PC-3 (cell line): ENCODE results near the gene MRTFA. TPM values are rescaled to one million over a fixed set of nuclear protein-coding genes. Genes with fewer than 3 reads are reported as not detected.

ENCODE experiments used
- ATAC-seq: fragments of 200-7000 bp; cut with Tn5 transposase; 2 replicates; pipeline ENCODE4 v1.9.1; 2020; ENCODE audit warnings: mild to moderate bottlenecking, moderate library complexity
- BruUV-seq: library from RNA; stranded (reverse); fragments of 400-500 nt; replicated peaks from 2 replicates; lab custom pipeline; 2021; lab: Mats Ljungman, UMichigan
- CTCF ChIA-PET: fragments of 300-600 bp; sonication (Branson Sonifier 250); formaldehyde crosslinking; loops from one replicate; lab custom pipeline; 2022; ENCODE audit warnings: antibody characterized with exemption; lab: Charles Lee
- POLR2A ChIA-PET: fragments of 300-600 bp; sonication (Branson Sonifier 250); formaldehyde crosslinking; loops from one replicate; lab custom pipeline; 2022; ENCODE audit warnings: antibody characterized with exemption; ENCODE audit not compliant: unreplicated experiment; lab: Charles Lee
- DNase-seq: peaks from one replicate; pipeline ENCODE4 v3.0.0-alpha.2; 2015
- H2AFZ ChIP-seq: fragments of 300-600 bp; sonication (generic); 2 replicates; pipeline ENCODE4 v1.6.0; 2016; ENCODE audit warnings: antibody characterized with exemption, low read length
- H3F3A ChIP-seq: fragments of 300-600 bp; sonication (generic); one replicate; pipeline ENCODE4 v1.6.0; 2017; ENCODE audit warnings: antibody characterized with exemption, low read length, control low read depth, mild to moderate bottlenecking; ENCODE audit not compliant: unreplicated experiment
- H3K27ac ChIP-seq: fragments of 300-600 bp; sonication (generic); 2 replicates; pipeline ENCODE4 v1.5.1; 2016; ENCODE audit warnings: mild to moderate bottlenecking, low read length
- H3K27me3 ChIP-seq: fragments of 300-600 bp; sonication (generic); 2 replicates; pipeline ENCODE4 v1.6.1; 2016; ENCODE audit warnings: low read length, mixed read lengths
- H3K36me3 ChIP-seq: fragments of 300-600 bp; sonication (generic); 2 replicates; pipeline ENCODE4 v1.6.1; 2016; ENCODE audit warnings: low read depth, mixed run types, low read length, mixed read lengths
- H3K4me1 ChIP-seq: fragments of 300-600 bp; sonication (generic); 2 replicates; pipeline ENCODE4 v1.5.1; 2016; ENCODE audit warnings: low read length; ENCODE audit not compliant: insufficient read depth
- H3K4me2 ChIP-seq: fragments of 300-600 bp; sonication (generic); 2 replicates; pipeline ENCODE4 v1.6.0; 2016; ENCODE audit warnings: low read length
- H3K4me3 ChIP-seq: fragments of 300-600 bp; sonication (generic); 2 replicates; pipeline ENCODE4 v1.5.1; 2016; ENCODE audit warnings: mild to moderate bottlenecking, low read length, mixed read lengths
- H3K79me2 ChIP-seq: fragments of 300-600 bp; sonication (generic); 2 replicates; pipeline ENCODE4 v1.6.1; 2017; ENCODE audit warnings: low read length, mixed read lengths
- H3K9ac ChIP-seq: fragments of 300-600 bp; sonication (generic); 2 replicates; pipeline ENCODE4 v1.6.0; 2016; ENCODE audit warnings: mild to moderate bottlenecking, low read length
- H3K9me2 ChIP-seq: fragments of 300-600 bp; sonication (generic); replicated peaks from 2 replicates; pipeline ENCODE4 v1.6.1; 2016; ENCODE audit warnings: mixed run types, low read length, mixed read lengths
- H3K9me3 ChIP-seq: fragments of 300-600 bp; sonication (generic); 2 replicates; pipeline ENCODE4 v1.6.1; 2016; ENCODE audit warnings: low read length, mixed read lengths
- H4K20me1 ChIP-seq: fragments of 300-600 bp; sonication (generic); 2 replicates; pipeline ENCODE4 v1.6.1; 2016; ENCODE audit warnings: low read length, mixed read lengths
- EZH2 ChIP-seq: fragments of 300-600 bp; sonication (generic); IDR thresholded peaks from one replicate; pipeline ENCODE4 v1.6.1; 2017; ENCODE audit warnings: antibody characterized with exemption, mild to moderate bottlenecking, low read length; ENCODE audit not compliant: unreplicated experiment
- EZH2phosphoT487 ChIP-seq: fragments of 300-600 bp; sonication (generic); IDR thresholded peaks from 2 replicates; pipeline ENCODE4 v1.6.1; 2018; ENCODE audit warnings: mild to moderate bottlenecking, antibody characterized with exemption, low read length, borderline replicate concordance
- intact Hi-C: fragments of 100-400 bp; cut with micrococcal nuclease; formaldehyde crosslinking; loops from 2 replicates; pipeline ENCODE4 v1.9.0; 2023
- total RNA-seq: library from RNA; depleted of rRNA; stranded (reverse); fragments of >200 nt; gene quantifications from 2 replicates; pipeline ENCODE4 v1.2.3, GENCODE V29; 2014
- TF ChIP-seq, protein P1 (sequence below): fragments of 300-600 bp; sonication (generic); conservative IDR thresholded peaks from 2 replicates; pipeline ENCODE4 v1.5.1; 2017; ENCODE audit warnings: antibody characterized with exemption, low read depth, mild to moderate bottlenecking, low read length

MRTFA gene
- total RNA-seq, 1 experiment from 2014 or later = 32.6 TPM

DNA sequence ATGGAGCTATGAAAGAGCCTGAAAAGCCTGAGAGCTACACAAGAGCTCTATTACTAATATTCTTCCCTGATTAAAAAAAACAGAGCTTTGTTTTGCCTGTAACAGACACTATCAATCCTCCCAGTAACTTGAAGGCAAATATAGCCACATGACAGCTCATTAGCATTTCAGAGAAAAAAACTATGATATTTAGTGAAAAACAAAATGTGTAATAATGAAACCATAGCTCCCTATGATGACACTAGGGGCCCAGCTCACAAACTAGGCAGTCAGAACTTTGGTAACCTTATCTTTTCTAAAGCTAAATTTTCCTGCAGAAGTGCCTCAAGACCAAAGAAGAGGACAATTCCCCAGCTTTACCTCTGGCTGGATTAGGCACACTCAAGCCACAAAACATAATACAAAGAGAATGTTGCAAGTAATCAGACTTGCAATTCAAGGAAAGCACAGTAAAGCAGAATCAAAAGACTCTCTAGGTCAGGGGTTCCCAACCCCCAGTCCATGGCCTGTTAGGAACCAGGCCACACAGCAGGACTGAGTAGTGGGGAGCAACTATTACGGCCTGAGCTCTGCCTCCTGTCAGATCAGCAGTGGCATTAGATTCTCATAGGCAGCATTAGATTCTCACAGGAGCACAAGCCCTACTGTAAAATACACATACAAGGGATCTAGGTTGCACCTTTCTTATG is 53.3 kb downstream of the MRTFA start:
- ATAC-seq (no peak), DNase-seq (no peak)
- ChIA-PET CTCF (no interaction called here), POLR2A (interaction anchor here (0.7 kb wide), 1 partner anchor 50 kb away, joined by 3 read pairs; no protein-coding TSS in a partner anchor)
- Histone ChIP-seq H3K27me3 (no peaks in the 10 kb centered on the region), H3K9me3 (no peaks in the 10 kb centered on the region), H3K9ac (no peak overlapping the region), H3K79me2 (peaks cover 55% of the 10 kb centered on the region), H3K4me3 (no peak overlapping the region), H3F3A (no peaks in the 10 kb centered on the region), H3K36me3 (no peaks in the 10 kb centered on the region), H3K4me1 (no peaks in the 10 kb centered on the region), H3K9me2 (no peaks in the 10 kb centered on the region), H2AFZ (no peak overlapping the region), H4K20me1 (no peaks in the 10 kb centered on the region), H3K27ac (no peak overlapping the region), H3K4me2 (no peak overlapping the region)
- BruUV-seq = no TSS peak
- TF ChIP-seq EZH2phosphoT487 = no peak
- no peak for TF ChIP-seq EZH2
- TF ChIP-seq, protein P1, sequence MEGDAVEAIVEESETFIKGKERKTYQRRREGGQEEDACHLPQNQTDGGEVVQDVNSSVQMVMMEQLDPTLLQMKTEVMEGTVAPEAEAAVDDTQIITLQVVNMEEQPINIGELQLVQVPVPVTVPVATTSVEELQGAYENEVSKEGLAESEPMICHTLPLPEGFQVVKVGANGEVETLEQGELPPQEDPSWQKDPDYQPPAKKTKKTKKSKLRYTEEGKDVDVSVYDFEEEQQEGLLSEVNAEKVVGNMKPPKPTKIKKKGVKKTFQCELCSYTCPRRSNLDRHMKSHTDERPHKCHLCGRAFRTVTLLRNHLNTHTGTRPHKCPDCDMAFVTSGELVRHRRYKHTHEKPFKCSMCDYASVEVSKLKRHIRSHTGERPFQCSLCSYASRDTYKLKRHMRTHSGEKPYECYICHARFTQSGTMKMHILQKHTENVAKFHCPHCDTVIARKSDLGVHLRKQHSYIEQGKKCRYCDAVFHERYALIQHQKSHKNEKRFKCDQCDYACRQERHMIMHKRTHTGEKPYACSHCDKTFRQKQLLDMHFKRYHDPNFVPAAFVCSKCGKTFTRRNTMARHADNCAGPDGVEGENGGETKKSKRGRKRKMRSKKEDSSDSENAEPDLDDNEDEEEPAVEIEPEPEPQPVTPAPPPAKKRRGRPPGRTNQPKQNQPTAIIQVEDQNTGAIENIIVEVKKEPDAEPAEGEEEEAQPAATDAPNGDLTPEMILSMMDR = no peak
- intact Hi-C loops = no loop called here

DNA sequence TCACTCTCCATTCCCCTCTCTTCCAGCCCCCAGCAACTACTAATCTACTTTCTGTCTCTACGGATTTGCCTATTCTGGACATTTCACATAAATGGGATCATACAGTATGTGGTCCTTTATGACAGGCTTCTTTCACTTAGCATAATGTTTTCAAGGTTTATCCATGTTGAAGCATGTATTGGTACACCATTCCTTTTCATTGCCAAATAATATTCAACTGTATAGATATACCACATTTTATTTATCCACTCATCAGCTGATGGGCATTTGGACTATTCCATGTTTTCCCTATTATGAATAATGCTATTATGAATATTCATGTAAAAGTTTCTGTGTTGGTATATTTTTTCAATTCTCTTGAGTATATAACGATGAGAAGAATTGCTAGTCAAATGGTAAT is 54.5 kb downstream of the MRTFA start:
- Histone ChIP-seq H3K27me3 (no peaks in the 10 kb centered on the region), H4K20me1 (no peaks in the 10 kb centered on the region), H3K79me2 (peaks cover 47% of the 10 kb centered on the region), H3K27ac (no peak overlapping the region), H3K9ac (no peak overlapping the region), H3K4me1 (no peaks in the 10 kb centered on the region), H3K36me3 (no peaks in the 10 kb centered on the region), H3K9me3 (no peaks in the 10 kb centered on the region), H2AFZ (no peak overlapping the region), H3K4me3 (no peak overlapping the region), H3K4me2 (no peak overlapping the region), H3F3A (no peaks in the 10 kb centered on the region), H3K9me2 (no peaks in the 10 kb centered on the region)
- no TSS peak for BruUV-seq
- ATAC-seq = no peak
- CTCF ChIA-PET = no interaction called here
- intact Hi-C loops = no loop called here
- DNase-seq = no peak
- POLR2A ChIA-PET = no interaction called here
- no peak for TF ChIP-seq EZH2phosphoT487
- TF ChIP-seq EZH2 = no peak
- TF ChIP-seq, protein P1 = no peak

DNA sequence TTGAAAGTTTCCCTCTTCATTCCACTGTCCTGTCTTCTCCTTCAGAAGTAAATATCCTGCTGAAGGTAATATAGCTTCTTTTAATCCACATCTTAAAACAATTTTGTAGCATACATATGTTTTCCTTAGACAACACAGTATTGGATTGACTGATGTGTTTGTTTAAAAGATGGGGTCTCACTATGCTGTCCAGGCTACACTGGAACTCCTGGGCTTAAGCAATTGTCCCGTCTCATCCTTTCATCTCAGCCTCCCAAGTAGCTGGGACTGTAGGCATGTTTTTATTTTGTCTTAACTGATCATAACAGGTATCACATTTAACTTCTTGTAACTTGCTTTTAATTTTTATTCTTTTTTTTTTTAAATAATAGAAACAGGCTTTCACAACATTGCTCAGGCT is 55.9 kb downstream of the MRTFA start:
- Histone ChIP-seq H4K20me1 (no peaks in the 10 kb centered on the region), H3F3A (no peaks in the 10 kb centered on the region), H3K9me3 (no peaks in the 10 kb centered on the region), H3K27ac (no peak overlapping the region), H3K4me2 (no peak overlapping the region), H3K36me3 (no peaks in the 10 kb centered on the region), H2AFZ (no peak overlapping the region), H3K27me3 (no peaks in the 10 kb centered on the region), H3K9me2 (no peaks in the 10 kb centered on the region), H3K9ac (no peak overlapping the region), H3K4me1 (no peaks in the 10 kb centered on the region), H3K4me3 (no peak overlapping the region), H3K79me2 (peaks cover 41% of the 10 kb centered on the region)
- intact Hi-C loops = no loop called here
- BruUV-seq = no TSS peak
- TF ChIP-seq EZH2phosphoT487 (no peak), EZH2 (no peak)
- TF ChIP-seq, protein P1 = no peak
- ATAC-seq (no peak), DNase-seq (no peak)
- ChIA-PET POLR2A (no interaction called here), CTCF (no interaction called here)
